IMR-90 (cell line): ENCODE measurements around the gene ATP5ME. TPM values are rescaled to one million over a fixed set of nuclear protein-coding genes. Genes with fewer than 3 reads are reported as not detected.

Experiments used
- ATAC-seq: fragments of 200-7000 bp; cut with Tn5 transposase; 2 replicates; pipeline ENCODE4 v1.9.1; 2020; ENCODE audit warnings: low read depth, mild to moderate bottlenecking, moderate library complexity
- BruUV-seq: library from RNA; stranded (reverse); fragments of 400-500 nt; replicated peaks from 2 replicates; lab custom pipeline; 2021; lab: Mats Ljungman, UMichigan
- CTCF ChIA-PET: fragments of 300-600 bp; formaldehyde crosslinking; extraction: SDS; loops from one replicate; lab custom pipeline; 2021; ENCODE audit warnings: antibody characterized with exemption; lab: Yijun Ruan, JAX
- POLR2A ChIA-PET: fragments of 300-600 bp; sonication (Branson Sonifier 250); formaldehyde crosslinking; loops from one replicate; lab custom pipeline; 2022; ENCODE audit warnings: antibody characterized with exemption; ENCODE audit not compliant: unreplicated experiment; lab: Charles Lee
- DNase-seq: peaks from one replicate; pipeline ENCODE4 v3.0.0; 2013
- H2AFZ ChIP-seq: replicated peaks from 2 replicates; pipeline ENCODE3; 2013; ENCODE audit warnings: low read length, mild to moderate bottlenecking; ENCODE audit not compliant: poor library complexity
- H2AK5ac ChIP-seq: 2 replicates; pipeline ENCODE4 v1.6.1; 2013; ENCODE audit warnings: low read depth, low read length, inconsistent platforms
- H2AK9ac ChIP-seq: replicated peaks from 2 replicates; pipeline ENCODE3; 2013; ENCODE audit warnings: mild to moderate bottlenecking, low read depth, low read length, moderate library complexity; ENCODE audit not compliant: poor library complexity
- H2BK120ac ChIP-seq: 2 replicates; pipeline ENCODE4 v1.6.1; 2013; ENCODE audit warnings: low read depth, low read length, inconsistent platforms
- H2BK15ac ChIP-seq: 3 replicates; pipeline ENCODE4 v1.6.1; 2013; ENCODE audit warnings: low read depth, low read length, inconsistent platforms
- H2BK20ac ChIP-seq: 2 replicates; pipeline ENCODE4 v1.6.1; 2013; ENCODE audit warnings: low read depth, mild to moderate bottlenecking, inconsistent platforms, low read length, moderate library complexity
- H2BK5ac ChIP-seq: 2 replicates; pipeline ENCODE4 v1.6.1; 2013; ENCODE audit warnings: mild to moderate bottlenecking, low read depth, low read length, inconsistent platforms; ENCODE audit not compliant: poor library complexity, severe bottlenecking
- H3K14ac ChIP-seq: replicated peaks from 2 replicates; pipeline ENCODE4 v1.6.1; 2013; ENCODE audit warnings: low read depth, low read length, inconsistent platforms
- H3K18ac ChIP-seq: 2 replicates; pipeline ENCODE4 v1.6.1; 2013; ENCODE audit warnings: low read depth, low read length, control low read depth
- H3K23ac ChIP-seq: 2 replicates; pipeline ENCODE4 v1.6.1; 2013; ENCODE audit warnings: low read depth, low read length, inconsistent platforms
- H3K27ac ChIP-seq: 2 replicates; pipeline ENCODE4 v1.5.1; 2013; ENCODE audit warnings: mild to moderate bottlenecking, control low read depth, low read length; ENCODE audit not compliant: insufficient read depth
- H3K27me3 ChIP-seq: 2 replicates; pipeline ENCODE4 v1.6.1; 2013; ENCODE audit warnings: low read length; ENCODE audit not compliant: control insufficient read depth, insufficient read depth
- H3K36me3 ChIP-seq: 2 replicates; pipeline ENCODE4 v1.6.1; 2013; ENCODE audit warnings: low read length, mixed read lengths; ENCODE audit not compliant: control insufficient read depth, insufficient read depth
- H3K4ac ChIP-seq: 2 replicates; pipeline ENCODE4 v1.6.1; 2013; ENCODE audit warnings: low read depth, low read length, inconsistent platforms
- H3K4me1 ChIP-seq: 2 replicates; pipeline ENCODE4 v1.6.1; 2013; ENCODE audit warnings: low read length, mixed read lengths; ENCODE audit not compliant: control insufficient read depth, insufficient read depth
- H3K4me2 ChIP-seq: 2 replicates; pipeline ENCODE4 v1.6.1; 2013; ENCODE audit warnings: low read depth, mild to moderate bottlenecking, control low read depth, low read length, moderate library complexity
- H3K4me3 ChIP-seq: 2 replicates; pipeline ENCODE4 v1.5.1; 2013; ENCODE audit warnings: low read depth, mild to moderate bottlenecking, control low read depth, low read length, moderate library complexity; ENCODE audit not compliant: insufficient read depth
- H3K56ac ChIP-seq: 2 replicates; pipeline ENCODE4 v1.6.1; 2013; ENCODE audit warnings: low read length, inconsistent platforms; ENCODE audit not compliant: insufficient read depth; ENCODE audit errors: extremely low read depth
- H3K79me1 ChIP-seq, 2 experiments: 2 replicates each; pipeline ENCODE4 v1.6.1; 2013; ENCODE audit warnings: low read length in 2 of 2, inconsistent platforms in 1 of 2, low read depth in 1 of 2
- H3K9ac ChIP-seq: 2 replicates; pipeline ENCODE4 v1.6.1; 2013; ENCODE audit warnings: low read depth, low read length, control low read depth
- H3K9me1 ChIP-seq: 2 replicates; pipeline ENCODE4 v1.6.1; 2013; ENCODE audit warnings: low read length, inconsistent platforms; ENCODE audit not compliant: insufficient read depth
- H3K9me3 ChIP-seq: 2 replicates; pipeline ENCODE4 v1.6.1; 2013; ENCODE audit warnings: low read length; ENCODE audit not compliant: control insufficient read depth, insufficient read depth
- H4K20me1 ChIP-seq: 2 replicates; pipeline ENCODE4 v1.6.1; 2013; ENCODE audit warnings: low read length, inconsistent platforms; ENCODE audit not compliant: insufficient read depth
- H4K5ac ChIP-seq: 2 replicates; pipeline ENCODE4 v1.6.1; 2013; ENCODE audit warnings: mild to moderate bottlenecking, low read depth, low read length, control low read depth
- H4K8ac ChIP-seq, 2 experiments: 2 replicates each; pipeline ENCODE4 v1.6.1; 2013; ENCODE audit warnings: low read depth in 2 of 2, low read length in 2 of 2, control low read depth in 1 of 2, inconsistent platforms in 1 of 2
- H4K91ac ChIP-seq: 2 replicates; pipeline ENCODE4 v1.6.1; 2013; ENCODE audit warnings: low read depth, low read length, inconsistent platforms; ENCODE audit not compliant: insufficient read depth
- CEBPB ChIP-seq: IDR thresholded peaks from 2 replicates; pipeline ENCODE4 v1.6.1; 2012; ENCODE audit warnings: low read depth, low read length, improper control_type of control experiment
- CHD1 ChIP-seq: IDR thresholded peaks from 2 replicates; pipeline ENCODE4 v1.6.1; 2012; ENCODE audit warnings: low read depth, low read length, improper control_type of control experiment
- MAZ ChIP-seq: IDR thresholded peaks from 2 replicates; pipeline ENCODE4 v1.6.1; 2012; ENCODE audit warnings: low read depth, mild to moderate bottlenecking, low read length, improper control_type of control experiment, moderate library complexity, borderline replicate concordance
- MXI1 ChIP-seq: IDR thresholded peaks from 2 replicates; pipeline ENCODE4 v1.6.1; 2012; ENCODE audit warnings: low read depth, mild to moderate bottlenecking, low read length, moderate library complexity, borderline replicate concordance
- RAD21 ChIP-seq: IDR thresholded peaks from 2 replicates; pipeline ENCODE4 v1.6.1; 2012; ENCODE audit warnings: low read length, improper control_type of control experiment
- RCOR1 ChIP-seq: IDR thresholded peaks from 2 replicates; pipeline ENCODE4 v1.6.1; 2012; ENCODE audit warnings: mild to moderate bottlenecking, low read length, improper control_type of control experiment; ENCODE audit not compliant: insufficient replicate concordance
- WGBS, 2 experiments: methylation state at CpG; one replicate each; pipeline versions ENCODE4 v1.1.5 to v1.1.7; 2013; ENCODE audit warnings: missing lambda C conversion rate in 2 of 2; ENCODE audit not compliant: insufficient read length in 1 of 2; ENCODE audit errors: extremely low coverage in 2 of 2; 5-methylcytosine and 5-hydroxymethylcytosine counted together
- dilution Hi-C: fragments of 300-500 bp; cut with HindIII; formaldehyde crosslinking; loops from one replicate; pipeline ENCODE4 v1.14.3; 2018; ENCODE audit warnings: low sequenced_read_pairs; ENCODE audit not compliant: unreplicated experiment
- in situ Hi-C: fragments of 300-500 bp; cut with MboI; formaldehyde crosslinking; loops from 3 replicates; pipeline ENCODE4 v1.14.3; 2019; ENCODE audit warnings: low sequenced_read_pairs, inconsistent platforms, mixed read lengths
- intact Hi-C: fragments of 100-400 bp; cut with micrococcal nuclease; formaldehyde crosslinking; loops from 2 replicates; pipeline ENCODE4 v1.10.0; 2022
- polyA plus RNA-seq, 3 experiments: library from polyadenylated mRNA; depleted of rRNA; stranded (reverse); fragments of >200 nt; gene quantifications; 2 replicates each; pipeline ENCODE4 v1.2.3, GENCODE V29; 2012; ENCODE audit warnings: low replicate concordance in 1 of 3
- total RNA-seq: library from RNA; depleted of rRNA; stranded (reverse); fragments of >200 nt; gene quantifications from 2 replicates; pipeline ENCODE4 v1.2.3, GENCODE V29; 2012
- TF ChIP-seq, protein P1 (sequence below): conservative IDR thresholded peaks from 2 replicates; pipeline ENCODE4 v1.5.1; 2012; ENCODE audit warnings: mild to moderate bottlenecking, low read depth, low read length, improper control_type of control experiment
- TF ChIP-seq, protein P2 (sequence below): fragments of 150-350 bp; IDR thresholded peaks from 2 replicates; pipeline ENCODE4 v1.6.1; 2016; ENCODE audit warnings: low read depth, mild to moderate bottlenecking, low read length, moderate library complexity, borderline replicate concordance

Gene ATP5ME
- total and polyA plus RNA-seq, 2 of the 4 experiments (the other 2 are of a cell fraction), result 39.3 to 603 TPM

- Histone ChIP-seq H3K27ac (no peak overlapping the region), H4K8ac (no peak overlapping the region), H3K23ac (no peak overlapping the region), H2AFZ (no peak overlapping the region), H4K20me1 (peaks cover 69% of the 10 kb centered on the region), H3K9me3 (no peaks in the 10 kb centered on the region), H3K9ac (no peak overlapping the region), H2AK9ac (no peak overlapping the region), H2AK5ac (no peak overlapping the region), H2BK5ac (no peak overlapping the region), H4K5ac (no peak overlapping the region), H3K27me3 (no peaks in the 10 kb centered on the region), H3K4me2 (no peak overlapping the region), H2BK20ac (no peak overlapping the region), H3K9me1 (peaks cover 12% of the 10 kb centered on the region; the same call in 1 of the 2 replicates), H2BK15ac (no peak overlapping the region), H3K36me3 (peaks cover 15% of the 10 kb centered on the region), H3K4ac (no peak overlapping the region), H2BK120ac (no peak overlapping the region), H3K14ac (no peak overlapping the region), H3K56ac (no peak overlapping the region), H3K79me1 (peaks cover 9 to 47% of the 10 kb centered on the region in 2 experiments; a peak in 2 of 4 replicates), H4K91ac (no peak overlapping the region), H3K18ac (no peak overlapping the region), H3K4me1 (peaks cover 12% of the 10 kb centered on the region; the same call in 1 of the 2 replicates), H3K4me3 (no peak overlapping the region)
- BruUV-seq, result no TSS peak
- TF ChIP-seq MAZ (no peak), MXI1 (no peak), CEBPB (no peak), RCOR1 (no peak), CHD1 (no peak), RAD21 (no peak)
- TF ChIP-seq, protein P1, sequence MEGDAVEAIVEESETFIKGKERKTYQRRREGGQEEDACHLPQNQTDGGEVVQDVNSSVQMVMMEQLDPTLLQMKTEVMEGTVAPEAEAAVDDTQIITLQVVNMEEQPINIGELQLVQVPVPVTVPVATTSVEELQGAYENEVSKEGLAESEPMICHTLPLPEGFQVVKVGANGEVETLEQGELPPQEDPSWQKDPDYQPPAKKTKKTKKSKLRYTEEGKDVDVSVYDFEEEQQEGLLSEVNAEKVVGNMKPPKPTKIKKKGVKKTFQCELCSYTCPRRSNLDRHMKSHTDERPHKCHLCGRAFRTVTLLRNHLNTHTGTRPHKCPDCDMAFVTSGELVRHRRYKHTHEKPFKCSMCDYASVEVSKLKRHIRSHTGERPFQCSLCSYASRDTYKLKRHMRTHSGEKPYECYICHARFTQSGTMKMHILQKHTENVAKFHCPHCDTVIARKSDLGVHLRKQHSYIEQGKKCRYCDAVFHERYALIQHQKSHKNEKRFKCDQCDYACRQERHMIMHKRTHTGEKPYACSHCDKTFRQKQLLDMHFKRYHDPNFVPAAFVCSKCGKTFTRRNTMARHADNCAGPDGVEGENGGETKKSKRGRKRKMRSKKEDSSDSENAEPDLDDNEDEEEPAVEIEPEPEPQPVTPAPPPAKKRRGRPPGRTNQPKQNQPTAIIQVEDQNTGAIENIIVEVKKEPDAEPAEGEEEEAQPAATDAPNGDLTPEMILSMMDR, result no peak
- TF ChIP-seq, protein P2, sequence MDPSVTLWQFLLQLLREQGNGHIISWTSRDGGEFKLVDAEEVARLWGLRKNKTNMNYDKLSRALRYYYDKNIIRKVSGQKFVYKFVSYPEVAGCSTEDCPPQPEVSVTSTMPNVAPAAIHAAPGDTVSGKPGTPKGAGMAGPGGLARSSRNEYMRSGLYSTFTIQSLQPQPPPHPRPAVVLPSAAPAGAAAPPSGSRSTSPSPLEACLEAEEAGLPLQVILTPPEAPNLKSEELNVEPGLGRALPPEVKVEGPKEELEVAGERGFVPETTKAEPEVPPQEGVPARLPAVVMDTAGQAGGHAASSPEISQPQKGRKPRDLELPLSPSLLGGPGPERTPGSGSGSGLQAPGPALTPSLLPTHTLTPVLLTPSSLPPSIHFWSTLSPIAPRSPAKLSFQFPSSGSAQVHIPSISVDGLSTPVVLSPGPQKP, result no peak
- DNase-seq, result no peak
- intact Hi-C loops (no loop called here), dilution Hi-C loops (no loop called here), in situ Hi-C loops (no loop called here)
- no peak for ATAC-seq
- 100% methylated on average over 1 of the region's 13 CpGs; no CpG with 5 or more reads in 1 of the 2 experiments for WGBS, 2 experiments
- ChIA-PET POLR2A (no interaction called here), CTCF (interaction anchor here (1.3 kb wide), 1 partner anchor 31 kb away, joined by 5 read pairs; no protein-coding TSS in a partner anchor)
Observed at GRCh38 chr4:710916-711315, 36.8 kb upstream of the ATP5ME start.
